HEK293T (cell line): ENCODE data around the gene SAP30.

Experiments used
- CTCF ChIA-PET: fragments of 350-600 bp; formaldehyde crosslinking; extraction: SDS; loops from one replicate; lab custom pipeline; 2021; ENCODE audit warnings: antibody characterized with exemption, inconsistent platforms; lab: Yijun Ruan, JAX
- POLR2A ChIA-PET: fragments of 350-600 bp; formaldehyde crosslinking; extraction: SDS; loops from one replicate; lab custom pipeline; 2020; ENCODE audit warnings: antibody characterized with exemption, inconsistent platforms; lab: Yijun Ruan, JAX
- DNase-seq: peaks from one replicate; pipeline ENCODE4 v3.0.0; 2012; ENCODE audit warnings: mixed read lengths; ENCODE audit errors: extremely low spot score
- ARNT ChIP-seq: fragments of 450-650 bp; IDR thresholded peaks from 2 replicates; pipeline ENCODE4 v1.6.1; 2017; ENCODE audit warnings: mild to moderate bottlenecking
- BHLHE40 ChIP-seq: fragments of 450-650 bp; IDR thresholded peaks from 2 replicates; pipeline ENCODE4 v1.6.1; 2016; ENCODE audit warnings: mild to moderate bottlenecking, moderate library complexity, borderline replicate concordance
- CTBP1 ChIP-seq: fragments of 450-650 bp; IDR thresholded peaks from 2 replicates; pipeline ENCODE4 v1.6.1; 2016; ENCODE audit warnings: borderline replicate concordance
- ELF4 ChIP-seq: fragments of 450-650 bp; IDR thresholded peaks from 2 replicates; pipeline ENCODE4 v1.6.1; 2017; ENCODE audit warnings: antibody characterized with exemption
- FOXA1 ChIP-seq: fragments of 450-650 bp; IDR thresholded peaks from 2 replicates; pipeline ENCODE4 v1.6.1; 2016; ENCODE audit warnings: mild to moderate bottlenecking
- FOXK2 ChIP-seq: fragments of 450-650 bp; IDR thresholded peaks from 2 replicates; pipeline ENCODE4 v1.6.1; 2016; ENCODE audit warnings: mild to moderate bottlenecking
- FOXM1 ChIP-seq: fragments of 450-650 bp; IDR thresholded peaks from 2 replicates; pipeline ENCODE4 v1.6.1; 2017; ENCODE audit warnings: mild to moderate bottlenecking, borderline replicate concordance
- HDGF ChIP-seq: fragments of 450-650 bp; IDR thresholded peaks from 2 replicates; pipeline ENCODE4 v1.6.1; 2017; ENCODE audit warnings: antibody characterized with exemption, borderline replicate concordance
- L3MBTL2 ChIP-seq: fragments of 450-650 bp; conservative IDR thresholded peaks from 2 replicates; pipeline ENCODE4 v1.6.1; 2016; ENCODE audit warnings: mild to moderate bottlenecking
- LEF1 ChIP-seq: fragments of 450-650 bp; IDR thresholded peaks from 2 replicates; pipeline ENCODE4 v1.6.1; 2017; ENCODE audit warnings: mild to moderate bottlenecking, borderline replicate concordance
- NFRKB ChIP-seq: fragments of 450-650 bp; IDR thresholded peaks from 2 replicates; pipeline ENCODE4 v1.6.1; 2016; ENCODE audit warnings: mild to moderate bottlenecking, moderate library complexity
- SP1 ChIP-seq: fragments of 450-650 bp; IDR thresholded peaks from 2 replicates; pipeline ENCODE4 v1.6.1; 2017
- SUZ12 ChIP-seq: fragments of 450-650 bp; IDR thresholded peaks from 2 replicates; pipeline ENCODE4 v1.6.1; 2016; ENCODE audit warnings: mild to moderate bottlenecking
- TARDBP ChIP-seq: fragments of 450-650 bp; IDR thresholded peaks from 2 replicates; pipeline ENCODE4 v1.6.1; 2016
- ZNF384 ChIP-seq: fragments of 450-650 bp; IDR thresholded peaks from 2 replicates; pipeline ENCODE4 v1.6.1; 2016
- TF ChIP-seq, protein P1 (sequence below): fragments of 450-650 bp; IDR thresholded peaks from 2 replicates; pipeline ENCODE4 v1.6.1; 2016

The SAP30 gene

GRCh38 chr4:173345648-173346047 lies 25.1 kb upstream of the SAP30 start:
- TF ChIP-seq FOXK2, result no peak
- TF ChIP-seq FOXA1, result no peak
- no peak for TF ChIP-seq ARNT
- no peak for TF ChIP-seq L3MBTL2
- no peak for TF ChIP-seq LEF1
- no peak for DNase-seq
- ChIA-PET CTCF (no interaction called here), POLR2A (interaction anchor here (1.1 to 5.7 kb wide), 3 partner anchors 10 to 24 kb away, joined by 3 to 59 read pairs (median 5); partner anchors contain the start of gene HMGB2)

DNA sequence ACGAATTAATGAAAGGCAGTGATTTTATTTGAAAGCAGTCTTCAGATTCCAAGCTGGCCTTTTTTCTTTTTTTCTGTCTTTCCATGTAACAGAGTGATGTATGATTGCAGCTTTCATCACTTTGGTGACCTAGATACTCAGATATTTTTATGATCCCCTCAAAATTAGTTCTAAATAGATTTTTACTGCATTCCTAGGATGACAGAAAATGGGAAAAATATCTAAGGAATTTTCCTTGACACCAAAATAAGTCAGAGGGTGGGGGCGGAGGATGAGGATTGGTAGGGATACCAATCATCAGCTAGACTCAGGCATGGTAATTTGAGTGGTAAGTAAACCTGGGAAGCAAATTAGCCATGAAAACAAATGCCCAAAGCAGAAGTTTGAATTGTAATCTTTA lies 24.7 kb upstream of the SAP30 start:
- no peak for TF ChIP-seq BHLHE40
- TF ChIP-seq L3MBTL2, result no peak
- TF ChIP-seq, protein P1, sequence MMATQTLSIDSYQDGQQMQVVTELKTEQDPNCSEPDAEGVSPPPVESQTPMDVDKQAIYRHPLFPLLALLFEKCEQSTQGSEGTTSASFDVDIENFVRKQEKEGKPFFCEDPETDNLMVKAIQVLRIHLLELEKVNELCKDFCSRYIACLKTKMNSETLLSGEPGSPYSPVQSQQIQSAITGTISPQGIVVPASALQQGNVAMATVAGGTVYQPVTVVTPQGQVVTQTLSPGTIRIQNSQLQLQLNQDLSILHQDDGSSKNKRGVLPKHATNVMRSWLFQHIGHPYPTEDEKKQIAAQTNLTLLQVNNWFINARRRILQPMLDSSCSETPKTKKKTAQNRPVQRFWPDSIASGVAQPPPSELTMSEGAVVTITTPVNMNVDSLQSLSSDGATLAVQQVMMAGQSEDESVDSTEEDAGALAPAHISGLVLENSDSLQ, result no peak
- TF ChIP-seq HDGF, result no peak
- no peak for TF ChIP-seq ELF4
- no peak for TF ChIP-seq ARNT
- TF ChIP-seq FOXA1, result no peak
- TF ChIP-seq LEF1, result no peak
- TF ChIP-seq NFRKB, result no peak
- TF ChIP-seq TARDBP, result no peak
- no peak for TF ChIP-seq FOXK2
- no peak for TF ChIP-seq SP1
- ChIA-PET POLR2A (interaction anchor here (0.8 to 5.7 kb wide), 5 partner anchors 10 to 25 kb away, joined by 3 to 59 read pairs (median 4); partner anchors contain the start of genes HMGB2 and SAP30), CTCF (interaction anchor here (0.8 kb wide), 1 partner anchor 75 kb away, joined by 3 read pairs; no protein-coding TSS in a partner anchor)
- no peak for DNase-seq

DNA sequence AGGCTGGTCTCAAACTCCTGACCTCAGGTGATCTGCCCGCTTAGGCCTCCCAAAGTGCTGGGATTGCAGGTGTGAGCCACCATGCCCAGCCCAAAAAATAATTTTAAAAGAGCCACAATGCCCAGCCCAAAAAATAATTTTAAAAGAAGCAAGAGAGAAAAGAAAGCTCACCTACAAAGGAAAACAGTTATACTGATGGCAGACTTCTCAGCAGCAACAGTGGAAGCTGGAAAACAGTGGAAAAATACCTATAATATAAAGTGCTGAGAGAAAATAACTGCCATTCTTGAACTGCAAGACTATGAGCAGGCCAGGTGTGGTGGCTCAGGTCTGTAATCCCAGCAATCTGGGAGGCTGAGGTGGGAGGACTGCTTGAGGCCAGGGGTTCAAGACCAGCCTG lies 23.3 kb upstream of the SAP30 start:
- ChIA-PET CTCF (interaction anchor here (1.2 kb wide), 1 partner anchor 46 kb away, joined by 4 read pairs; no protein-coding TSS in a partner anchor), POLR2A (interaction anchor here (1.7 to 5.7 kb wide), 2 partner anchors 10 to 13 kb away, joined by 4 to 59 read pairs; partner anchors contain the start of gene HMGB2)
- TF ChIP-seq FOXM1 (no peak), FOXA1 (no peak), ARNT (no peak), FOXK2 (no peak), ZNF384 (no peak), SUZ12 (no peak), HDGF (no peak), SP1 (no peak), LEF1 (no peak), L3MBTL2 (no peak), NFRKB (no peak), ELF4 (no peak), BHLHE40 (no peak), TARDBP (no peak), CTBP1 (no peak)
- TF ChIP-seq, protein P1, result no peak
- no peak for DNase-seq

- ChIA-PET CTCF (interaction anchor here (0.5 to 0.9 kb wide), 2 partner anchors 31 to 87 kb away, joined by 3 read pairs; no protein-coding TSS in a partner anchor), POLR2A (interaction anchor here (0.9 to 5.4 kb wide), 6 partner anchors 11 to 172 kb away, joined by 3 to 54 read pairs (median 4); partner anchors contain the start of genes HAND2, HMGB2 and SAP30)
- TF ChIP-seq L3MBTL2 (no peak), FOXK2 (no peak), BHLHE40 (no peak), SUZ12 (no peak), NFRKB (no peak), SP1 (no peak), LEF1 (no peak), ELF4 (no peak)
- TF ChIP-seq, protein P1, result no peak
- no peak for DNase-seq
These were observed 12.8 kb upstream of the SAP30 start for GRCh38 chr4:173357939-173358338.

DNA sequence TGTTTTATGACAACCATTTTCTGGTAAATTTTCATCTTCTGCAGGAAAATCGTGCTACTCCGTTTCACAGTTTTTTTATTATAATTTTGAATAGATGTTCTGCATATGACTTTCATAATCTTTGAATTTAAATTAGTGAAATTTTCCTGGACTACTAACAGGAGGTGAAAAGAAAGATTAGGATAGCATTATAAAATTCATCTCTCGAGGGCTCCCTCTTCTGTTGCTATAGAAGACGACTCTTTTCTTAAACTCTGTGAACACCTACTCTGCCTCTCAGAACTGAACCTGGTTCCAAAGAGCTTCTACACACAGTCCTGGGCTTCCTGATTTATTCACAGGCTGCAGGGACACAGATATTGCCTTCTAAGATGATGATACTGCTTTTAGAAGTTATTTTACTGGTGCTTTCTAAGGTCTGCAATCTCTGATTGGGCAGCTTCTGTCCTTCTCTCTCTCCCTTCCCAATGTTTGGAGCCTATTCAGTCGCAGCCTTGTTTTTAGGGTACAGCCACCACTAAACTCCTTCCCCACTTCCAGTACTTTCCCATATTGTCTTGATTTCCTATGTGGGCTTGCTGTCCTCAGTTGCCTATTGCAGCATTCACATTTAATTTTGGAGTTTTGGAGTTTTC lies 10.1 kb upstream of the SAP30 start:
- CTCF ChIA-PET, result interaction anchor here (0.6 to 1.2 kb wide), 4 partner anchors 9 to 347 kb away, joined by 3 to 5 read pairs (median 3); no protein-coding TSS in a partner anchor
- TF ChIP-seq CTBP1, result no peak
- TF ChIP-seq ZNF384, result no peak
- TF ChIP-seq FOXK2, result no peak
- no peak for TF ChIP-seq NFRKB
- TF ChIP-seq SP1, result no peak
- TF ChIP-seq L3MBTL2, result no peak
- no peak for TF ChIP-seq SUZ12
- no peak for TF ChIP-seq FOXA1
- no peak for TF ChIP-seq LEF1
- TF ChIP-seq TARDBP, result no peak
- TF ChIP-seq HDGF, result no peak
- no peak for TF ChIP-seq BHLHE40
- TF ChIP-seq, protein P1, result no peak
- POLR2A ChIA-PET, result interaction anchor here (1.0 to 1.3 kb wide), 2 partner anchors 10 to 26 kb away, joined by 3 to 11 read pairs; partner anchors contain the start of genes HMGB2 and SAP30
- DNase-seq, result peak; percentile 14
